Measurements from ENCODE around the gene CNOT3.

DNA sequence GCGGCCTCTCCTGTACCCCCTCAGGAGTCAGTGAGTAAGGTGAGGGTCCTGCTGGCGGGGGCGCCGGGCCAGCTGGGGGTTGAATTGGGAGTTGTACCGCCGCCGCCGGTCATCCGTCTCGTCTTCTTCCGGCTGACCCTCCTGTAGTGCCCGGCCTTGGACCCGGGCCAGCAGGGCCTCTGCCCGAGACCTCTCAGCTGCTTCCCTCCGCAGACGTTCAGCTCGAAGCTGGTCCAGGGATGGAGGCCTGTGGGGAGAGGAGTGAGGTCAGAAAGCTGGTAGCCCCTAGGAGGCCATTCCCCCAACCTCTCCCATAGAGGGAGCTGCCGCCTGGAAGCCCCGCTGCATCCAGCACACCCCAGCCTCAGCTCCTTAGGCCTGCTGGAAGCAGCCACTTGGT is 18.1 kb downstream of the CNOT3 start:
- TF ChIP-seq CTCF (IDR thresholded peaks at IDR 0.05; ENCODE audit: low read length) (no peak), EZH2phosphoT487 (IDR thresholded peaks at IDR 0.05; ENCODE audit: low read length) (no peak), EZH2 (optimal IDR thresholded peaks at IDR 0.05; ENCODE audit: low read depth, low read length) (no peak)
